Tongue (tissue), 1 donor: Measurements from ENCODE around the gene IQCC. TPM values are rescaled to one million over a fixed set of nuclear protein-coding genes. Genes with fewer than 3 reads are reported as not detected.

ENCODE experiments used
- total RNA-seq: library from RNA; depleted of rRNA; stranded (reverse); fragments of >200 nt; gene quantifications from one replicate; pipeline ENCODE4 v1.2.3, GENCODE V29; 2014

Gene IQCC
- total RNA-seq, 1 donor from 2014 or later: 2.7 TPM

Other genes with a start within 250 kb of the IQCC start
- gene KHDRBS1, start 191.8 kb upstream of the IQCC start, total RNA-seq: 96.8 TPM
- 3.4 TPM for gene TMEM39B, start 132.7 kb upstream of the IQCC start, total RNA-seq
- 36.3 TPM for gene KPNA6, start 97.6 kb upstream of the IQCC start, total RNA-seq
- 39.5 TPM for gene TXLNA, start 26.0 kb upstream of the IQCC start, total RNA-seq
- 30.3 TPM for gene CCDC28B, start 5.1 kb upstream of the IQCC start, total RNA-seq
- gene DCDC2B, start 3.4 kb downstream of the IQCC start, total RNA-seq: not detected
- 10.6 TPM for gene TMEM234, start 16.7 kb downstream of the IQCC start, total RNA-seq
- gene EIF3I, start 16.7 kb downstream of the IQCC start, total RNA-seq: 145 TPM
- gene FAM167B, start 41.6 kb downstream of the IQCC start, total RNA-seq: 0.31 TPM
- 1.3 TPM for gene LCK, start 45.6 kb downstream of the IQCC start, total RNA-seq
- gene HDAC1, start 86.4 kb downstream of the IQCC start, total RNA-seq: 58.3 TPM
- 40.8 TPM for gene MARCKSL1, start 130.6 kb downstream of the IQCC start, total RNA-seq
- 0.82 TPM for gene FAM229A, start 156.8 kb downstream of the IQCC start, total RNA-seq
- not detected for gene TSSK3, start 156.9 kb downstream of the IQCC start, total RNA-seq
- gene BSDC1, start 188.8 kb downstream of the IQCC start, total RNA-seq: 67.4 TPM